ENCODE measurements around the gene OR3A1. TPM values are rescaled to one million over a fixed set of nuclear protein-coding genes. Genes with fewer than 3 reads are reported as not detected.
A peak's percentile ranks its signal among the peaks of the same experiment; 100 is the strongest.
"Not testable (repeated sequence)": the region's sequence is repeated elsewhere in the genome, so short reads cannot be mapped to it uniquely, and the experiment has no call there.

The OR3A1 gene, protein sequence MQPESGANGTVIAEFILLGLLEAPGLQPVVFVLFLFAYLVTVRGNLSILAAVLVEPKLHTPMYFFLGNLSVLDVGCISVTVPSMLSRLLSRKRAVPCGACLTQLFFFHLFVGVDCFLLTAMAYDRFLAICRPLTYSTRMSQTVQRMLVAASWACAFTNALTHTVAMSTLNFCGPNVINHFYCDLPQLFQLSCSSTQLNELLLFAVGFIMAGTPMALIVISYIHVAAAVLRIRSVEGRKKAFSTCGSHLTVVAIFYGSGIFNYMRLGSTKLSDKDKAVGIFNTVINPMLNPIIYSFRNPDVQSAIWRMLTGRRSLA
- total RNA-seq: not detected
- long read RNA-seq: 0 reads

DNA sequence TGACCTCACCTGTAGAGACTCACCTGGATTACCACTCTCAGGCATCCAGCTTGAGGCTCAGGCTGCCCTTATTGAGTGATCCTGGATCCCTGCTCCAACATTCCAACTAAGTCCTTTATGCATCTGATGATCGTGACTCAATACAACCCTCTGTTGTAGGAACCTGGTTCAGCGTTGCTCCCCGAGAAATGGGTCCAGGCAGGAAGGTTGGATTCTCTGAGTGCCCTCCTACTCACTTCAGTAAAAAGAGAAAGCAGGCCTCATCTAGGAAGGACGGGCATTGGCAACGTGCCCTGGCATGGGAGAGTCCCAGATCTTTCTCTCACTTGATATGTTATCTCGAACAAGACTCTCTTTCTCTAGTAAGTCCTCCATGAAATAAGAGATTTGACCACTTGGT, at the start of gene OR3A1:
Gene OR3A1, minus strand, starts transcription at position 101 of the 400 bp plus-strand sequence. CDS start 5,778 bp downstream, outside the sequence.
- TF ChIP-seq, protein P1, sequence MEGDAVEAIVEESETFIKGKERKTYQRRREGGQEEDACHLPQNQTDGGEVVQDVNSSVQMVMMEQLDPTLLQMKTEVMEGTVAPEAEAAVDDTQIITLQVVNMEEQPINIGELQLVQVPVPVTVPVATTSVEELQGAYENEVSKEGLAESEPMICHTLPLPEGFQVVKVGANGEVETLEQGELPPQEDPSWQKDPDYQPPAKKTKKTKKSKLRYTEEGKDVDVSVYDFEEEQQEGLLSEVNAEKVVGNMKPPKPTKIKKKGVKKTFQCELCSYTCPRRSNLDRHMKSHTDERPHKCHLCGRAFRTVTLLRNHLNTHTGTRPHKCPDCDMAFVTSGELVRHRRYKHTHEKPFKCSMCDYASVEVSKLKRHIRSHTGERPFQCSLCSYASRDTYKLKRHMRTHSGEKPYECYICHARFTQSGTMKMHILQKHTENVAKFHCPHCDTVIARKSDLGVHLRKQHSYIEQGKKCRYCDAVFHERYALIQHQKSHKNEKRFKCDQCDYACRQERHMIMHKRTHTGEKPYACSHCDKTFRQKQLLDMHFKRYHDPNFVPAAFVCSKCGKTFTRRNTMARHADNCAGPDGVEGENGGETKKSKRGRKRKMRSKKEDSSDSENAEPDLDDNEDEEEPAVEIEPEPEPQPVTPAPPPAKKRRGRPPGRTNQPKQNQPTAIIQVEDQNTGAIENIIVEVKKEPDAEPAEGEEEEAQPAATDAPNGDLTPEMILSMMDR (IDR thresholded peaks at IDR 0.05; ENCODE audit: borderline replicate concordance): no peak

DNA sequence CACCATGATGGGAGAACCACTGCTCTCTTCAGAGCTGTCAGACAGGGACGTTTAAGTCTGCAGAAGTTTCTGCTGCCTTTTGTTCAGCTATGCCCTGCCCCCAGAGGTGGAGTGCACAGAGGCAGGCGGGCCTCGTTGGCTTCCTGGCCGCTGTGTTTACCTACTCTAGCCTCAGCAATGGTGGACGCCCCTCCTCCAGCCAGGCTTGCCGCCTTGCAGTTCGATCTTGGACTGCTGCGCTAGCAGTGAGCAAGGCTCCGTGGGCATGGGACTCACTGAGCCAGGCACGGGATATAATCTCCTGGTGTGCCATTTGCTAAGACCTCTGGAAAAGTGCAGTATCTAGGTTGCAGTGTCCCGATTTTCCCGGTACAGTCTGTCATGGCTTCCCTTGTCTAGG, 44.6 kb upstream of the OR3A1 start:
- DNase-seq; intact Hi-C loops (cut with micrococcal nuclease); H3K27ac ChIP-seq (replicated peaks); H3K36me3 ChIP-seq; H3K4me3 ChIP-seq; H3K4me1 ChIP-seq: not testable (repeated sequence)
- Histone ChIP-seq H3K9me3 (replicated peaks) (peaks cover 20% of the 10 kb centered on the region), H3K27me3 (ENCODE audit: low read depth) (peaks cover 32% of the 10 kb centered on the region)

More for the DNA sequence above, at the start of gene OR3A1:
- Histone ChIP-seq H3K27ac (replicated peaks) (no peak within 1 kb of the TSS), H3K4me1 (no peaks in the 10 kb centered on the region), H3K9me3 (replicated peaks) (peaks cover 12% of the 10 kb centered on the region), H3K36me3 (no peaks in the 10 kb centered on the region), H3K4me3 (no peak within 1 kb of the TSS), H3K27me3 (ENCODE audit: low read depth) (peaks cover 15% of the 10 kb centered on the region)
- intact Hi-C loops (cut with micrococcal nuclease): no loop called here
- DNase-seq: no peak

DNA sequence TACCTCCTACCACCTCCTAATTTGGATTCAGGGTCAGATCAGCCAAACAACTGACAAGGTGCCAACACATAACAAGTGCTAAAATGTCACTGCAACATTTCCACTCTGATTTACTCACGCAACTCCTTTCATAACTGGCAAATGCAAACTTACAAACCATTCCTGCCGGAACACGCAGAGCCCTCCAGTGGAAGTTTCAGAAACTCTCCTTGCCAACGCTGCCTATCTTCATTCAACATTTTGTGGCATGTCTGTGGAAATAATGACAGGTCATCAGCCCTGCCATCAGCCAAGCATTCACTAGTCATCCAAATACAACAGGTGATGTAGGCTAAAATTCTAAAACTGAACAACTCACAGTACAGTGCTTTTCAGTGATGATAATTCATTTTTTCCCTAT, 37.7 kb upstream of the OR3A1 start:
- no peaks in the 10 kb centered on the region for H3K36me3 ChIP-seq
- H3K9me3 ChIP-seq (replicated peaks): peaks cover 6% of the 10 kb centered on the region
- TF ChIP-seq, protein P1 (IDR thresholded peaks at IDR 0.05; ENCODE audit: borderline replicate concordance): peak; percentile 37
- intact Hi-C loops (cut with micrococcal nuclease): no loop called here
- no peak for DNase-seq
- no peak overlapping the region for H3K4me3 ChIP-seq
- no peaks in the 10 kb centered on the region for H3K4me1 ChIP-seq
- H3K27me3 ChIP-seq (ENCODE audit: low read depth): no peaks in the 10 kb centered on the region
- no peak overlapping the region for H3K27ac ChIP-seq (replicated peaks)

DNA sequence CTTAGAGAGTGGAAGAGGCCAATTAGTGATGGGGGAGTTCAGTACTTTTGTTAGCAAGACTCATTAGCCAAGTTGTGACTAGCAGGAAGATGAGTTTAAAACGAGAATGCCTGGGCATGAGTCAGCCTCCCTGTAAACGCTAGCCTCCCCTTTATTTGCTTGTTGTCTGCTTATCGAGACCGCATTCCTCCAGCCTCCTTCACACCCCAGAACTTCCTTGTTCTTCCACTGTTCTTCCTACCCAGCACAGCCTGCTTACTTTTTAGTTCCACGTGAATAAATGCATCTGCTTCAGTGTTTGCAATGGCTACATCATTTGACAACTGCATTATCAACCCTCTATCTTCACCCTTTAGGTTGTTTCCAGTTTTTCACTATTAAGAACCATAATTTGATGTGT, 20.2 kb upstream of the OR3A1 start:
- DNase-seq: no peak
- Histone ChIP-seq H3K4me3 (no peak overlapping the region), H3K4me1 (no peaks in the 10 kb centered on the region)

DNA sequence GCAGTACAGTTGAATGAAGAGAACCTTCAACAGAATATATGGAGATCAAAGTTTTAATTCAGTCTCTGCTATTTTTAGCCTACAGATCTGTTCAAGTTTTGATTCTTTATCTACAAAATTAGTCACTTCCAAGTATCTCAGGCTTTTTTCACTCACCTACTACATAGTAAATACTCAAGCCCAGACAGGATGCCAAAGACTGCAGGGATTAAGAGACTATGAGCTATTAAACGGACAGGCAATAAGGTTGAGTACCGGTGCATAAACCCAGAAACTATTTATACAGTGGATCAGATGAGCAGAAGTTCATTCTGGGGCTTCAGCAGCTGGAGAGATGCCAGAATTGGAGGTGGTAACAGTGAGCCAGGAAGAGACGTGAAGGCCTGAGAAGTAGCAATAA, 18.7 kb upstream of the OR3A1 start:
- TF ChIP-seq, protein P1 (IDR thresholded peaks at IDR 0.05; ENCODE audit: borderline replicate concordance): no peak
- H3K4me1 ChIP-seq: no peaks in the 10 kb centered on the region
- no peak for DNase-seq
- no peaks in the 10 kb centered on the region for H3K9me3 ChIP-seq (replicated peaks)
- intact Hi-C loops (cut with micrococcal nuclease): no loop called here
- no peak overlapping the region for H3K27ac ChIP-seq (replicated peaks)
- H3K36me3 ChIP-seq: no peaks in the 10 kb centered on the region
- H3K4me3 ChIP-seq: no peak overlapping the region
- H3K27me3 ChIP-seq (ENCODE audit: low read depth): peaks cover 14% of the 10 kb centered on the region

More for the DNA sequence above, 20.2 kb upstream of the OR3A1 start:
- intact Hi-C loops (cut with micrococcal nuclease): no loop called here
- Histone ChIP-seq H3K36me3 (no peaks in the 10 kb centered on the region), H3K27me3 (ENCODE audit: low read depth) (peaks cover under 1% of the 10 kb centered on the region), H3K27ac (replicated peaks) (no peak overlapping the region), H3K9me3 (replicated peaks) (no peaks in the 10 kb centered on the region)
- TF ChIP-seq, protein P1 (IDR thresholded peaks at IDR 0.05; ENCODE audit: borderline replicate concordance): no peak

DNA sequence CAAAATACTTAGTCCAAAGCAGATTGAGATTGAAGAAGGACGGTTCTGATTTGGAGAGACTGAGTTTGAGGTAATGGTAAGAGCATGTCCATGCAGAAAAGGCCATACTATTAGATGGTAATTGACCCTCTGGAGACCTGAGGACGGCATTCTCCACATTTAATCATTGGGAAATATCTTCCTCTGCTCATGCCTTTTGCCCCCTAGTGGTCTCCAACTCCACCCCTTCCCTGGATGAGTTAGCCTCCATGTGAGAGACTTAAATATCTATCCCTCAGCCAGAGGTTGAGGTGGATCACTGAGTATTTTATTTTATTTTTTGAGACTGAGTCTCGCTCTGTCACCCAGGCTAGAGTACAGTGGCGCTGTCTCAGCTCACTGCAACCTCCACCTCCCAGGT, 10.4 kb upstream of the OR3A1 start:
- Histone ChIP-seq H3K36me3 (no peaks in the 10 kb centered on the region), H3K9me3 (replicated peaks) (no peaks in the 10 kb centered on the region), H3K4me1 (no peaks in the 10 kb centered on the region), H3K27me3 (ENCODE audit: low read depth) (peaks cover 22% of the 10 kb centered on the region), H3K4me3 (no peak overlapping the region), H3K27ac (replicated peaks) (no peak overlapping the region)
- intact Hi-C loops (cut with micrococcal nuclease): no loop called here
- DNase-seq: no peak
- TF ChIP-seq, protein P1 (IDR thresholded peaks at IDR 0.05; ENCODE audit: borderline replicate concordance): no peak

Measured in left ventricle myocardium inferior (tissue), 1 donor.